B cell (primary cell): ENCODE measurements around the gene DNHD1. TPM values are rescaled to one million over a fixed set of nuclear protein-coding genes. Genes with fewer than 3 reads are reported as not detected.

Source experiments
- ATAC-seq: fragments of 200-7000 bp; cut with Tn5 transposase; one replicate; pipeline ENCODE4 v1.10.0; 2021; ENCODE audit warnings: low read depth, mild to moderate bottlenecking, moderate number of reproducible peaks, moderate library complexity
- CTCF ChIA-PET: fragments of 350-600 bp; sonication (Branson Sonifier 250); formaldehyde crosslinking; loops from one replicate; lab custom pipeline; 2021; ENCODE audit warnings: antibody characterized with exemption, inconsistent platforms; lab: Charles Lee
- POLR2A ChIA-PET: fragments of 350-600 bp; sonication (Branson Sonifier 250); formaldehyde crosslinking; loops from one replicate; lab custom pipeline; 2021; ENCODE audit warnings: antibody characterized with exemption; lab: Charles Lee
- DNase-seq: peaks from one replicate; pipeline ENCODE4 v3.0.0; 2013
- H2AFZ ChIP-seq: 2 replicates; pipeline ENCODE4 v1.6.1; 2012; ENCODE audit warnings: mild to moderate bottlenecking, low read depth, low read length; ENCODE audit not compliant: insufficient read depth, poor library complexity, severe bottlenecking
- H3K27ac ChIP-seq, 2 donors: 1 replicate in 1 of 2; 2 replicates in 1 of 2; pipeline ENCODE4 v1.5.1; 2012 to 2013; ENCODE audit warnings: low read length in 2 of 2, mild to moderate bottlenecking in 2 of 2, moderate library complexity in 1 of 2
- H3K27me3 ChIP-seq, 4 experiments: fragments of 200-600 bp in 1 of 4; sonication (generic) in 1 of 4; replicated peaks in 1 of 4; 1 replicate in 2 of 4; 2 replicates in 2 of 4; pipeline versions ENCODE4 v1.6.1 to v1.7.0; 2013 to 2016; ENCODE audit warnings: low read length in 3 of 4, mild to moderate bottlenecking in 2 of 4, mixed read lengths in 1 of 4, moderate library complexity in 1 of 4; ENCODE audit not compliant: insufficient read depth in 4 of 4, control insufficient read depth in 3 of 4; ENCODE audit errors: control extremely low read depth in 1 of 4
- H3K36me3 ChIP-seq, 2 experiments: replicated peaks in 1 of 2; 1 replicate in 1 of 2; 2 replicates in 1 of 2; pipeline versions ENCODE4 v1.6.1 to v1.7.1; 2013; ENCODE audit warnings: low read length in 1 of 2; ENCODE audit not compliant: insufficient read depth in 2 of 2, control insufficient read depth in 1 of 2; ENCODE audit errors: control extremely low read depth in 1 of 2, extremely low read depth in 1 of 2
- H3K4me1 ChIP-seq, 2 donors: fragments of 200-600 bp in 1 of 2; sonication (generic) in 1 of 2; 1 replicate in 1 of 2; 2 replicates in 1 of 2; pipeline versions ENCODE4 v1.5.1 to v1.6.1; 2013 to 2017; ENCODE audit warnings: low read length in 2 of 2; ENCODE audit not compliant: control insufficient read depth in 2 of 2, insufficient read depth in 2 of 2
- H3K4me2 ChIP-seq: replicated peaks from 2 replicates; pipeline ENCODE3; 2012; ENCODE audit warnings: mild to moderate bottlenecking, low read depth, low read length; ENCODE audit not compliant: poor library complexity, severe bottlenecking
- H3K4me3 ChIP-seq, 5 experiments: fragments of 200-600 bp in 1 of 5; sonication (generic) in 1 of 5; 1 replicate in 3 of 5; 2 replicates in 2 of 5; pipeline versions ENCODE4 v1.5.1 to v1.7.0; 2011 to 2016; ENCODE audit warnings: low read length in 4 of 5, mild to moderate bottlenecking in 4 of 5, low read depth in 2 of 5, control low read depth in 1 of 5, moderate library complexity in 1 of 5; ENCODE audit not compliant: insufficient read depth in 1 of 5; ENCODE audit errors: control extremely low read depth in 1 of 5, extremely low read depth in 1 of 5
- H3K79me2 ChIP-seq: fragments of 200-600 bp; sonication (generic); one replicate; pipeline ENCODE4 v1.6.0; 2016; ENCODE audit warnings: low read length; ENCODE audit not compliant: control insufficient read depth, insufficient read depth
- H3K9ac ChIP-seq: fragments of 200-600 bp; sonication (generic); 2 replicates; pipeline ENCODE4 v1.6.1; 2017; ENCODE audit warnings: mild to moderate bottlenecking, low read length, moderate library complexity
- H3K9me3 ChIP-seq, 3 donors: one replicate each; pipeline versions ENCODE4 v1.6.1 to v1.7.1; 2013; ENCODE audit warnings: low read length in 2 of 3; ENCODE audit not compliant: control insufficient read depth in 2 of 3, insufficient read depth in 1 of 3; ENCODE audit errors: control extremely low read depth in 1 of 3
- H4K20me1 ChIP-seq: 2 replicates; pipeline ENCODE4 v1.6.0; 2012; ENCODE audit warnings: mild to moderate bottlenecking, low read length; ENCODE audit not compliant: insufficient read depth, control insufficient read depth, poor library complexity, severe bottlenecking
- H3K27ac Mint-ChIP-seq: one replicate; pipeline ENCODE4 v1.8.0; 2021; ENCODE audit warnings: mixed read lengths
- H3K27me3 Mint-ChIP-seq: one replicate; pipeline ENCODE4 v1.8.0; 2021; ENCODE audit warnings: mixed read lengths
- H3K4me1 Mint-ChIP-seq: one replicate; pipeline ENCODE4 v1.8.0; 2021; ENCODE audit warnings: mixed read lengths
- H3K4me3 Mint-ChIP-seq: one replicate; pipeline ENCODE4 v1.8.0; 2021; ENCODE audit warnings: mixed read lengths
- H3K9me3 Mint-ChIP-seq: one replicate; pipeline ENCODE4 v1.8.0; 2022; ENCODE audit warnings: mixed read lengths; ENCODE audit not compliant: insufficient read depth
- EZH2 ChIP-seq: IDR thresholded peaks from 2 replicates; pipeline ENCODE4 v1.6.1; 2012; ENCODE audit warnings: borderline replicate concordance, low read depth, mild to moderate bottlenecking, moderate library complexity, low read length; ENCODE audit not compliant: insufficient read depth, poor library complexity, severe bottlenecking
- WGBS: methylation state at CpG from one replicate; pipeline ENCODE4 v1.1.5; 2013; ENCODE audit warnings: missing lambda C conversion rate; ENCODE audit not compliant: insufficient coverage; 5-methylcytosine and 5-hydroxymethylcytosine counted together
- intact Hi-C: fragments of 100-400 bp; cut with micrococcal nuclease; formaldehyde crosslinking; loops from one replicate; pipeline ENCODE4 v1.10.0; 2022
- polyA plus RNA-seq: library from polyadenylated mRNA; depleted of rRNA; stranded (reverse); fragments of >200 nt; gene quantifications from 2 replicates; pipeline ENCODE4 v1.2.3, GENCODE V29; 2012
- total RNA-seq, 2 donors: library from RNA; stranded (reverse); fragments of 120-200 nt in 1 of 2; gene quantifications; 1 replicate in 1 of 2; 2 replicates in 1 of 2; pipeline versions ENCODE4 v1.2.3 to v1.2.4, GENCODE V29; 2013 to 2022
- TF ChIP-seq, protein P1 (sequence below): fragments of 200-600 bp; IDR thresholded peaks from one replicate; pipeline ENCODE4 v1.8.0; 2022; ENCODE audit warnings: antibody characterized with exemption, mild to moderate bottlenecking

Gene DNHD1
- total and polyA plus RNA-seq, 2 donors (not counting 1 experiment from before 2014, with no cell fraction given), result 53.9 to 58.2 TPM

DNA sequence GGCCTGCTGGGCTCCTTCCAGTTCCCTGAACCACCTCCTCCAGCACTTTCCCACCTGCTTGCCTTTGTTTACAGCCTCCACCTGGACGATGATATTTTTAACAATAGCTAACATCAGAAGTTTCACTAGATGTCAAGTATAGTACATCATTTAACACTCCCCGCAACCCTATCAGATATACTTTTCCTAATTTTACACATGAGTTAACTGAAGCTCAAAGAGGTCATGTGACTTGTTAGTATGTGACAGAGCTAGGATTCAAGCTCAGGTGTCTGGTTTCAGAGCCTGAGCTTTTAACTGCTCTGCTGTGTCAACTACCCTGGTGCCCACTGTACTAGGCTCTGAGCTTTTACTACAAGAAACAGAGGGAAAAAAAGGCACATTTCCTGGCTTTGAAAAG, 42.0 kb upstream of the DNHD1 start:
- Histone ChIP-seq H3K4me3 (no peak overlapping the region), H3K27ac (no peak overlapping the region), H3K9ac (no peak overlapping the region), H3K79me2 (no peaks in the 10 kb centered on the region), H3K4me2 (no peak overlapping the region), H2AFZ (no peak overlapping the region), H3K4me1 (no peaks in the 10 kb centered on the region), H3K27me3 (no peaks in the 10 kb centered on the region), H3K36me3 (peaks cover 0 to 21% of the 10 kb centered on the region in 2 experiments), H3K9me3 (no peaks in the 10 kb centered on the region), H4K20me1 (no peaks in the 10 kb centered on the region)
- no peak overlapping the region for H3K4me3 Mint-ChIP-seq
- DNase-seq (no peak), ATAC-seq (no peak)
- no peaks in the 10 kb centered on the region for H3K27me3 Mint-ChIP-seq
- H3K27ac Mint-ChIP-seq, result no peak overlapping the region
- intact Hi-C loops, result no loop called here
- POLR2A ChIA-PET, result no interaction called here
- 100% methylated on average over 1 of the region's 2 CpGs for WGBS
- no peaks in the 10 kb centered on the region for H3K4me1 Mint-ChIP-seq
- H3K9me3 Mint-ChIP-seq, result no peaks in the 10 kb centered on the region
- CTCF ChIA-PET, result interaction anchor here (0.9 to 2.1 kb wide), 3 partner anchors 9 to 76 kb away, joined by 3 to 9 read pairs (median 9); no protein-coding TSS in a partner anchor
- TF ChIP-seq, protein P1, sequence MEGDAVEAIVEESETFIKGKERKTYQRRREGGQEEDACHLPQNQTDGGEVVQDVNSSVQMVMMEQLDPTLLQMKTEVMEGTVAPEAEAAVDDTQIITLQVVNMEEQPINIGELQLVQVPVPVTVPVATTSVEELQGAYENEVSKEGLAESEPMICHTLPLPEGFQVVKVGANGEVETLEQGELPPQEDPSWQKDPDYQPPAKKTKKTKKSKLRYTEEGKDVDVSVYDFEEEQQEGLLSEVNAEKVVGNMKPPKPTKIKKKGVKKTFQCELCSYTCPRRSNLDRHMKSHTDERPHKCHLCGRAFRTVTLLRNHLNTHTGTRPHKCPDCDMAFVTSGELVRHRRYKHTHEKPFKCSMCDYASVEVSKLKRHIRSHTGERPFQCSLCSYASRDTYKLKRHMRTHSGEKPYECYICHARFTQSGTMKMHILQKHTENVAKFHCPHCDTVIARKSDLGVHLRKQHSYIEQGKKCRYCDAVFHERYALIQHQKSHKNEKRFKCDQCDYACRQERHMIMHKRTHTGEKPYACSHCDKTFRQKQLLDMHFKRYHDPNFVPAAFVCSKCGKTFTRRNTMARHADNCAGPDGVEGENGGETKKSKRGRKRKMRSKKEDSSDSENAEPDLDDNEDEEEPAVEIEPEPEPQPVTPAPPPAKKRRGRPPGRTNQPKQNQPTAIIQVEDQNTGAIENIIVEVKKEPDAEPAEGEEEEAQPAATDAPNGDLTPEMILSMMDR, result no peak
- no peak for TF ChIP-seq EZH2

- no peaks in the 10 kb centered on the region for H3K9me3 Mint-ChIP-seq
- ChIA-PET POLR2A (interaction anchor here (0.6 kb wide), 1 partner anchor 72 kb away, joined by 12 read pairs; no protein-coding TSS in a partner anchor), CTCF (interaction anchor here (1.2 to 2.0 kb wide), 4 partner anchors 13 to 93 kb away, joined by 3 to 9 read pairs (median 3); no protein-coding TSS in a partner anchor)
- no peaks in the 10 kb centered on the region for H3K4me1 Mint-ChIP-seq
- H3K9ac ChIP-seq, result no peak overlapping the region
- H3K9me3 ChIP-seq, result no peaks in the 10 kb centered on the region
- H2AFZ ChIP-seq, result no peak overlapping the region
- no peak overlapping the region for H3K27ac ChIP-seq
- H3K36me3 ChIP-seq, result peaks cover 0 to 18% of the 10 kb centered on the region in 2 experiments
- no peak overlapping the region for H3K4me3 Mint-ChIP-seq
- H3K27me3 Mint-ChIP-seq, result no peaks in the 10 kb centered on the region
- no peaks in the 10 kb centered on the region for H3K79me2 ChIP-seq
- H3K4me1 ChIP-seq, result no peaks in the 10 kb centered on the region
- TF ChIP-seq, protein P1, result no peak
- TF ChIP-seq EZH2, result no peak
- intact Hi-C loops, result no loop called here
- DNase-seq (no peak), ATAC-seq (no peak)
- H3K4me2 ChIP-seq, result no peak overlapping the region
- H3K4me3 ChIP-seq, result no peak overlapping the region
- 97% methylated on average over 56 of the region's 56 CpGs for WGBS
- no peaks in the 10 kb centered on the region for H4K20me1 ChIP-seq
- no peak overlapping the region for H3K27ac Mint-ChIP-seq
- H3K27me3 ChIP-seq, result no peaks in the 10 kb centered on the region
These were observed 40.6 kb upstream of the DNHD1 start for GRCh38 chr11:6456361-6457073.
